Naive B cell (primary cell): ENCODE results near the gene TTC7B. TPM values are rescaled to one million over a fixed set of nuclear protein-coding genes. Genes with fewer than 3 reads are reported as not detected.
A peak's percentile ranks its signal among the peaks of the same experiment; 100 is the strongest.

Source experiments
- ATAC-seq, 2 donors: fragments of 150-1000 bp; cut with Tn5 transposase; 2 replicates each; pipeline ENCODE4 v1.10.0; 2021; ENCODE audit warnings: low read depth in 2 of 2, mild to moderate bottlenecking in 2 of 2, moderate library complexity in 2 of 2
- DNase-seq: peaks from one replicate; pipeline ENCODE4 v3.0.0; 2022
- H3K27ac Mint-ChIP-seq, 6 donors: one replicate each; pipeline ENCODE4 v1.8.0; 2020 to 2022; ENCODE audit warnings: mild to moderate bottlenecking in 6 of 6, mixed read lengths in 6 of 6, moderate library complexity in 5 of 6, inconsistent platforms in 2 of 6
- H3K27me3 Mint-ChIP-seq, 3 donors: one replicate each; pipeline ENCODE4 v1.8.0; 2021 to 2022; ENCODE audit warnings: mixed read lengths in 3 of 3, mild to moderate bottlenecking in 1 of 3
- H3K36me3 Mint-ChIP-seq, 2 donors: one replicate each; pipeline ENCODE4 v1.8.0; 2020 to 2022; ENCODE audit warnings: mixed read lengths in 2 of 2, inconsistent platforms in 1 of 2, mild to moderate bottlenecking in 1 of 2
- H3K4me1 Mint-ChIP-seq, 3 donors: one replicate each; pipeline ENCODE4 v1.8.0; 2020 to 2022; ENCODE audit warnings: mixed read lengths in 3 of 3, inconsistent platforms in 1 of 3, mild to moderate bottlenecking in 1 of 3, moderate library complexity in 1 of 3
- H3K4me3 Mint-ChIP-seq, 8 donors: one replicate each; pipeline ENCODE4 v1.8.0; 2020 to 2022; ENCODE audit warnings: mild to moderate bottlenecking in 8 of 8, mixed read lengths in 8 of 8, moderate library complexity in 8 of 8, inconsistent platforms in 2 of 8
- H3K9me3 Mint-ChIP-seq, 7 donors: one replicate each; pipeline ENCODE4 v1.8.0; 2020 to 2022; ENCODE audit warnings: mixed read lengths in 7 of 7, mild to moderate bottlenecking in 5 of 7, inconsistent platforms in 2 of 7, moderate library complexity in 1 of 7
- polyA plus RNA-seq, 6 donors: library from polyadenylated mRNA; unstranded; fragments of 300-500 nt; fragmentation: Illumina TruSeq; gene quantifications; one replicate each; pipeline ENCODE4 v1.2.3, GENCODE V29; 2021; ENCODE audit warnings: low read depth in 6 of 6

The TTC7B gene
- polyA plus RNA-seq, 6 donors from 2014 or later, result 0.39 to 1.2 TPM; not detected in 4

DNA sequence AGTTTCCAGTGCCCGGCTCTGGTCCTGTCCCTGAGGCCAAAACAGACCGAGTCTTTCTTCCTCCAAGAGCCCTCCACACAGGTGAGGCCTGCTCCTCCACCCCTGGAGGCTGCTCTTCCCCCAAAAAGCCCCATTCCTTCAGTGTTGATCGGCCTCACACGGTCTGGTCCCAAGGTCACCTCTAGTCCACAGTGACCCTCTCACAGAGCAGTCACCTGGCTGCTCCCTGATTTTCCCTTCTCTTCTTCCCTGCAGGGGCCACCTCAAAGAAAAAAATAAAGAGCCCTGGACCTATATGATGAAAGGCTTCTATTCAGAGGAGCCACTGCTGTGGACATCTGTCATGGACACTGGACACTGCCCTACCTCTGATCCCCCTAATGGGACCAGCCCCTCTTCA is 42.5 kb downstream of the TTC7B start:
- Mint-ChIP-seq H3K9me3 (peaks cover 0 to 13% (median 5%) of the 10 kb centered on the region in 7 donors), H3K4me1 (no peaks in the 10 kb centered on the region), H3K27me3 (no peaks in the 10 kb centered on the region), H3K4me3 (no peak overlapping the region), H3K27ac (peak overlapping the region in 1 of 6 donors; percentile 22), H3K36me3 (peaks cover 0 to 7% of the 10 kb centered on the region in 2 donors)
- no peak for ATAC-seq
- DNase-seq, result no peak

DNA sequence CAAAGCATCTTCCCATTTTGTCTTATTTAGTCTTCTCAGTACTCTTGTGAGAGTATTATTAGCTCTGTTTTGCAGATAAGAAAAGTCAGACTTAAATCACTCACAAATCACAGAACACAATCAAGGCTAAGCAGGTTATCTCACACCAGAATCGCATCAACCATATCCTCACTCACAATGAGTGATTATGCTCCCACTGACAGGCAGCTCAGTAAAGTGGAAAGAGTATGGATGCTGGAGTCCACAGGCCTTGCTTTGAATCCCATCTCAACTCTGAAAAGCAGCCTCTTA is 43.1 kb downstream of the TTC7B start:
- DNase-seq, result no peak

DNA sequence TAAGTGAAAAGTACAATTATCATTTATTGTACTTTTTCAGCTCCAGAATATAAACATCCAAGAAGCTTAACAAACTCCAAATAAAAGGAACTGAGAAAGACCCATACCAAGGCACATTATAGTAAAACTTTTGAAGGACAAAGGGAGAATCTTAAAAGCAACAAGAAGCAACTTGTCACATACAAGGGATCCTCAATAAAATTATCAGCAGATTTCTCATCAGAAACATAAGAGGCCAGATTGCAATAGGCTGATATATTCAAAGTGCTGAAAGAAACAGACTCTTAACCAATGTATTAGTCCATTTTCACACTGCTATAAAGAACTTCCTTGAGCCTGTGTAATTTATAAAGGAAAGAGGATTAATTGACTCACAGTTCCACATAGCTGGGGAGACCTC is 48.3 kb downstream of the TTC7B start:
- DNase-seq (no peak), ATAC-seq (no peak)
- H3K27me3 Mint-ChIP-seq, result no peaks in the 10 kb centered on the region
- no peaks in the 10 kb centered on the region for H3K4me1 Mint-ChIP-seq
- H3K4me3 Mint-ChIP-seq, result no peak overlapping the region
- peaks cover 10 to 57% (median 34%) of the 10 kb centered on the region in 7 donors for H3K9me3 Mint-ChIP-seq
- H3K36me3 Mint-ChIP-seq, result peaks cover 0 to 24% of the 10 kb centered on the region in 2 donors
- no peak overlapping the region for H3K27ac Mint-ChIP-seq

More for the DNA sequence above, 43.1 kb downstream of the TTC7B start:
- H3K4me1 Mint-ChIP-seq, result no peaks in the 10 kb centered on the region
- peaks cover 0 to 12% of the 10 kb centered on the region in 2 donors for H3K36me3 Mint-ChIP-seq
- peaks cover 2 to 19% (median 9%) of the 10 kb centered on the region in 7 donors for H3K9me3 Mint-ChIP-seq
- no peak overlapping the region for H3K27ac Mint-ChIP-seq
- ATAC-seq, result no peak
- H3K27me3 Mint-ChIP-seq, result no peaks in the 10 kb centered on the region
- no peak overlapping the region for H3K4me3 Mint-ChIP-seq

DNA sequence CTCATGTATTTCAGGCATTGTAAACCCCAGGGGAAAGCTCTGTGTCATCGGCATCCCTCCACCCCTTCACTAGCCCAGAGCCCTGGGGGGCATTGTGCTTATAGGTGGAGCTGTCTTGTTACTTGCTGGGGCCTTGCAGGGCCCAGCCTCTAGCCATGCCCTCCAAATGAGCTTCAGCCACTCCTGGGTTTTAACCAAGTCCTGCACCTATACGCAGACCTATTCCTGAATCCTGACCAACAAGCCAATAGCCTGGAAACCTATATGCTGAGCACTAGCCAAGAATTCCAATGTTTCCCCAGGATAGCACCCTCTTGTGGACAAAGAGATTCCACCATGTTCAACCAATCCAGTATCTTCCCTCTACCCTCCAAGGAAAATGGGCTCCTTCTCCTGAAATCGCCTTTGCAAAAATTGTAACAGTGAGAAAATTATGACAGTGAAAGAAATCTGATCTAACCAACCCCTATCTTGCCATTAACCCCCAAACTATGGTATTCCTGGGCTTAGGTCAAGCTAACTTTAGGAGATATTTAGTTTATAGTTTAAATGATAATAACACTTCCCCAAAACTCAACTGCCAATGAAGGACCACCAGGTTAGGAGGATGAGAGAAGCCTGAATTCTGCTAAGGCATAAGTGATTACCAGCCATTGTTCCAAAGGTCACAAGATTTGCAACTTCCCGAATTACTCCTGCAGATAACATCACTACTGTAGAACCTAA is 55.5 kb downstream of the TTC7B start:
- no peak for DNase-seq
- ATAC-seq, result no peak
- H3K4me1 Mint-ChIP-seq, result peaks cover 17 to 23% (median 20%) of the 10 kb centered on the region in 3 donors
- peak overlapping the region in 4 of 6 donors; percentile 42 to 85 (median 61) for H3K27ac Mint-ChIP-seq
- peaks cover 0 to 18% (median 11%) of the 10 kb centered on the region in 7 donors for H3K9me3 Mint-ChIP-seq
- peaks cover 0 to 6% of the 10 kb centered on the region in 2 donors for H3K36me3 Mint-ChIP-seq
- H3K27me3 Mint-ChIP-seq, result peaks cover 0 to 6% (median 0%) of the 10 kb centered on the region in 3 donors
- no peak overlapping the region for H3K4me3 Mint-ChIP-seq

DNA sequence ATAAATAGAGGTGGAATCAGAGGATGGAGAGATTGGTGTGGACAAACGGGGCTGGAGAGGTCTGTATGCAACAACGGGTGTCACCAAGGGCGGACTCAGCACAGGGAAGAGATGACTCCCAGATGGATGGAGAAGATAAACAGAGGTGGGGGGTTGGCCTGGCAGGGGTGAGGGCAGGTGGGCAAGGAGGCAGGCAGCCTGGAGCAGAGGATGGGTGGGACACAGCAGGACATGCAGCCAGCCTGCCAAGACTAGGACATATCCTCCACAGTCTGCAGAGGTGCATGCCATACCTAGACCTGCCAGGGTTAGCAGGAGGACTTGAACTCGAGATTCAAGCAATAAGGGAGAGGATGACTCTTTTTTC is 56.2 kb downstream of the TTC7B start:
- peaks cover 0 to 7% (median 0%) of the 10 kb centered on the region in 3 donors for H3K27me3 Mint-ChIP-seq
- DNase-seq (no peak), ATAC-seq (no peak)
- H3K36me3 Mint-ChIP-seq, result peaks cover 0 to 6% of the 10 kb centered on the region in 2 donors
- H3K27ac Mint-ChIP-seq, result peak overlapping the region in 5 of 6 donors; percentile 49 to 90 (median 77)
- H3K4me3 Mint-ChIP-seq, result peak overlapping the region in 2 of 8 donors; percentile 16 to 88
- peaks cover 0 to 15% (median 11%) of the 10 kb centered on the region in 7 donors for H3K9me3 Mint-ChIP-seq
- peaks cover 17 to 23% (median 20%) of the 10 kb centered on the region in 3 donors for H3K4me1 Mint-ChIP-seq

DNA sequence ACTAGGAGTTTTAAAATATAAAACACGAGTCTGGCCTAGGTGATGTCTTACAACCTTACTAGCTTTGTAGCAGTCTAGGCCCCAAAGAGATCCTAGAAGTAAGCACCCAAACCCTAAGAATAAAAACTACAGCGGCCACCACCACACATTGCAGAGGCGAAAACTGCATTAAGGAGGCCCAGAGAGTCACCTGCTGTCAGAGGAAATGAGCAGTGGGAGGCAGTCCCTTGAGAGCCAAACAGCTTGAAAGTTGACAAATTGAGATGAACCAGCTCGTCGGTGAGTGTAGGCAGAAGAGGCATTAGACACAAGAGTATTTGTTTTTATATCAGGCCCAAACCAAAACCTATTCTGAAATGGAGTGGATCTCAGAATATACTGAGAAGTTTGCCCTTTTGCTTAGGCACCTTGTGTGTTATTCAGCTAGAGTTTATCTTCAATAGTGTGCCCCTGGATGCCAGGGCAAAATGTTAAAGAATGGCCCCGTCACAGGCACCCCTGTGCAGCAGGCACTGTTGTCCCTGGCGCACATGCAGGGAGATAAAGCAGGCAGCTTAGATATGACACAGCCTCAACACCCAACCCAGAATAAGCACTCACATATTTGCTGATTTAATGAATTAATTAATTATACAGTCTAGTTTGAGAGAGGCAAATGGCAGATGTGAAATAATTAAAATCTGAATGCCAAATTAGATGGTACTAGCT is 56.7 kb downstream of the TTC7B start:
- ATAC-seq, result peak; percentile 61 to 66

DNA sequence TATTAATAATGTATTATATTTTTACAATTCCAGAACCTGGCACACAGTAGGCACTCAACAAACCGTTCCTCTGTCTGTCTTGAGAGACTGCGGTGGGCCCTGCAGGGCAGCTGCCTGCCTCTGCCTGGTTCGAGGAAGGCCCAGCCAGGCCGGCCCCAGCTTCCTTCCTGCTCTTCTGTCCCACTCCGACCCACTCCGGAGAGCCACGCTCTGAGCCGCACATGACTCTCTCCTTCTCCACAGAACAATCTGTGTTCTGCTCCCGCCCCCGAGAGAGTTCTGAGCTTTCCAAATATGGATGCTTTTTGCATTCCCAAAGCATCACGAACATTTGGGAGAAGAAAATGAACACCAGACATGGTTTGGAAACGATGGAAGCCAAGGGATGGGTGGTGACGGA is 57.3 kb downstream of the TTC7B start:
- Mint-ChIP-seq H3K27ac (peak overlapping the region; percentile 39 to 95 (median 84)), H3K4me3 (peak overlapping the region; percentile 76 to 89 (median 84))
- peak; percentile 8 to 34 for ATAC-seq

More for the DNA sequence above, 56.7 kb downstream of the TTC7B start:
- H3K27ac Mint-ChIP-seq, result peak overlapping the region; percentile 66 to 95 (median 86)
- peak; percentile 63 for DNase-seq
- peaks cover 0 to 15% (median 11%) of the 10 kb centered on the region in 7 donors for H3K9me3 Mint-ChIP-seq
- peaks cover 0 to 6% of the 10 kb centered on the region in 2 donors for H3K36me3 Mint-ChIP-seq
- peaks cover 0 to 12% (median 0%) of the 10 kb centered on the region in 3 donors for H3K27me3 Mint-ChIP-seq
- H3K4me3 Mint-ChIP-seq, result peak overlapping the region; percentile 76 to 89 (median 84)
- H3K4me1 Mint-ChIP-seq, result peaks cover 17 to 23% (median 20%) of the 10 kb centered on the region in 3 donors

DNA sequence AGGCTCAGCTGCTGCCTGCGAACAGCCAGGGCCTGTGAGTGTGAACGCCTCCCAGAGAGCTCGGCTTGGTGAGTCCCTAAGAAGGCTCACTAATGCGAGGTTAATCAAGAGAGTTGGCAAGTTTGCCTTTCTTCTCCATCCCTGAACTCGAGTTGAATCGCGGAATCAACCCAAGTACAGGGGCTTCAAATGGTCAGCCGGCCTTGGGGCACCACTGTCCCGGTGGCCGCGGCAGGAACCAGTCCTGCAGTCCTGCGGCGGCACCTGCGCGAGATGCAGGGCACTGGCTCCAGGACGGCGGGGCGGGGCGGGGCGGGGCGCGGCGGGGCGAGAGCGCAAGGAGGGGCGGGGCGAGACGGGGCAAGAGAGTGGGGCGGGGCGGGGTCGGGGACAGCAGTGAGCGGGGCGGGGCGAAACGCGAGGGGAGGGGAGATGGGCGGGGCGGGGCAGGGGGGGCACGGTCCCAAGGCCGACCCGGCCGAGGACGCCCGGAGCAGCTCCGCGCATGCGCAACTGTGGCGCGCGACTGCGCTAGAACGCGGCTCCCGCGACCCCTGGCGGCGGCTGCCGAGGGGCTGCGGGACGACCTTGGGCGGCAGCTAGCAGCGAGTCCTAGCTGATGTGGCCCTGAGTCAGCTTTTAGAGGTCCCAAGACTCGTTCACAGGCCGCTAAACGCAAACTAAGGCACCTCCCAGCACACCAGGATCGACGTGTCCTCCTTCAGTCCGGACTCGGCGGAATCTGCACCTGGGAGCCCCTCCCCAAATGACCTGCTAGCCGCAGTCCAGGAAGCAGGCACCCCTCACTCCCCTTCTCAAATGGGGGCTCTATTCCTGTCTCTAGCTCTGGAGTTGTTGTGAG is 58.0 kb downstream of the TTC7B start:
- H3K27me3 Mint-ChIP-seq, result peaks cover 0 to 13% (median 0%) of the 10 kb centered on the region in 3 donors
- peak overlapping the region; percentile 66 to 95 (median 84) for H3K27ac Mint-ChIP-seq
- H3K36me3 Mint-ChIP-seq, result peaks cover 0 to 6% of the 10 kb centered on the region in 2 donors
- peak overlapping the region; percentile 76 to 89 (median 84) for H3K4me3 Mint-ChIP-seq
- DNase-seq, result peak; percentile 95
- peaks cover 17 to 23% (median 20%) of the 10 kb centered on the region in 3 donors for H3K4me1 Mint-ChIP-seq
- peaks cover 0 to 9% (median 6%) of the 10 kb centered on the region in 7 donors for H3K9me3 Mint-ChIP-seq
- peak; percentile 84 to 85 for ATAC-seq

More for the DNA sequence above, 57.3 kb downstream of the TTC7B start:
- H3K9me3 Mint-ChIP-seq, result peaks cover 0 to 14% (median 9%) of the 10 kb centered on the region in 7 donors
- H3K27me3 Mint-ChIP-seq, result peaks cover 0 to 13% (median 0%) of the 10 kb centered on the region in 3 donors
- peaks cover 17 to 23% (median 20%) of the 10 kb centered on the region in 3 donors for H3K4me1 Mint-ChIP-seq
- peaks cover 0 to 6% of the 10 kb centered on the region in 2 donors for H3K36me3 Mint-ChIP-seq
- peak; percentile 10 for DNase-seq

DNA sequence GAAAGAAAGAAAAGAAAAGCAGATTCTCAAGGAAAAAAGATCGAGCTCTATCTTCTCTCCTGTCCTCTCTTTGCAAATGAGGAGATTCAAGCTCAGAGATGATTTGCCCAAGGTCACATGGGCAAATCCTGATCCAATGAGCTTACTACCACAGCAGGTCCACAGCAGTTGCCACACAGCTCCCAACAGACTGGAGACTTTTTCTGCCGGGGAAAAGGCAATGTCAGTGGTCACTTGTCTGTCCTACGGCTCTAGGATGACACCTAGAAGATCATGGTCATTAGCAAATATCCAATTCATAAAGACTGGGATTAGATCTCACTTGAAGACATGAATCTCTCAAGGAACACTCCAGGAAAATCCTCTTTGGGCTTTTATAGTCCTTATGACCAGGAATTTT is 58.8 kb downstream of the TTC7B start:
- DNase-seq (peak; percentile 4), ATAC-seq (no peak)
- Mint-ChIP-seq H3K4me3 (peak overlapping the region; percentile 11 to 89 (median 74)), H3K9me3 (peaks cover 0 to 2% (median 0%) of the 10 kb centered on the region in 7 donors), H3K27me3 (peaks cover 0 to 9% (median 0%) of the 10 kb centered on the region in 3 donors), H3K27ac (peak overlapping the region in 2 of 6 donors; percentile 54 to 72), H3K36me3 (peaks cover 0 to 2% of the 10 kb centered on the region in 2 donors), H3K4me1 (peaks cover 17 to 23% (median 20%) of the 10 kb centered on the region in 3 donors)

DNA sequence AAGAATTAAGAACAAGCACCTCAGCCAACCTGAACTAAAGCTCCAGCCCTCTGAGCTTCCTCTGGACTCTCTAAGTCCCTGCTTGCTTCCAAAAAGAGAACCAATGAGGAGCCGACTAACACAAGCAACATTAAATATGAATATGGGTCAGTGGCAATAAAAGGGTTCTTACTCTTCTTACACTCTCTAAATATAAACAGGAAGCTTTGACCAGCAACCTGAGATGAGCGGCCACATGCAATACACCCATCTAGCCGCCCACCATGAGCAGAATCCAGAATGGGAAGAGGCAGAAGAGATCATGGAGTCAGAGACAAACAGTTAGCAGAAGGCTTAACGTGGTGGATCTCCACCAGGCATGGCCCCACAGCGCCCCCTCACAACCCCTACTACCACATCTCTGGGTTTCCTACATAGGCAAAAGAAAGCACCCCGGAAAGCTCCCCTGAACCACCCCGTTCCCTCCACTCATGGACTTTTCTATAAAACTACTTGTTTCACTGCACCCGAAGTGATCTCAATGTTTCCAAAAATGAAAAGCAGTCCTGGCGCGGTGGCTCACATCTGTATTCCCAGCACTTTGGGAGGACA is 59.4 kb downstream of the TTC7B start:
- H3K27me3 Mint-ChIP-seq, result peaks cover 0 to 7% (median 0%) of the 10 kb centered on the region in 3 donors
- ATAC-seq (no peak), DNase-seq (no peak)
- H3K36me3 Mint-ChIP-seq, result no peaks in the 10 kb centered on the region
- H3K9me3 Mint-ChIP-seq, result peaks cover 0 to 2% (median 0%) of the 10 kb centered on the region in 7 donors
- H3K4me1 Mint-ChIP-seq, result peaks cover 17 to 23% (median 20%) of the 10 kb centered on the region in 3 donors
- H3K27ac Mint-ChIP-seq, result peak overlapping the region in 2 of 6 donors; percentile 54 to 72
- H3K4me3 Mint-ChIP-seq, result peak overlapping the region in 6 of 8 donors; percentile 10 to 89 (median 50)

DNA sequence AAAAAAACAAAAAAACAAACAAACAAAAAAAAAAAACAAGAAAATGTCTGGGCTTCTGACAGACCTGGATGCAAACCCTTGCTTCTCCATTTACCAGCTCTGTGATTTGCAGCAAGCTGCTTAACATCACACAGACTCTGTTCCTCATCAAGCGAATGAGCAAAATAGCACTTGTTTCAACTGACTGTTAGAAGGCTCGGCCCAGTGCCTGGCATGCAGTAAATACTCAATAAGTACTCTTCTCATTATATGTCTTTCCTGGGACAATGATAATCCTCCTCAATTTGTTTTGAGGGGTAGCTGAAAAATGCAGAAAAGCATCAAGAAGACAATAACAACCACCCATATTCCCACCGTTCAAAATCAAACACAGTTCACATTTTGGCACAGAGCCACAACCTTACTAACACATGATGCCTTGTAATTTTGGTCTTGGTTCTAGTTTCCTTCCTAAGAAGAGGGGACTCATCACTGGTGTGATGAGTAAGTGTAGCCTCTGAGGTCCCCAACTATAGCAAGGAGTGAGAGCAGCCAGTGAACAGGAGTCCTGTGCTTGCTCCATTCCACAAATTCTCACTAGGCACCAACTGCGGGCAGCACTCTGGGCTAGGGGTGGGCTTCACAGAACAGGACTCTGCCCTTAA is 60.4 kb downstream of the TTC7B start:
- ATAC-seq, result no peak
- H3K27me3 Mint-ChIP-seq, result peaks cover 0 to 7% (median 0%) of the 10 kb centered on the region in 3 donors
- peaks cover 15 to 20% (median 17%) of the 10 kb centered on the region in 3 donors for H3K4me1 Mint-ChIP-seq
- H3K9me3 Mint-ChIP-seq, result peaks cover 0 to 4% (median 0%) of the 10 kb centered on the region in 7 donors
- H3K4me3 Mint-ChIP-seq, result peak overlapping the region in 1 of 8 donors; percentile 4
- no peak for DNase-seq
- H3K27ac Mint-ChIP-seq, result no peak overlapping the region
- no peaks in the 10 kb centered on the region for H3K36me3 Mint-ChIP-seq

DNA sequence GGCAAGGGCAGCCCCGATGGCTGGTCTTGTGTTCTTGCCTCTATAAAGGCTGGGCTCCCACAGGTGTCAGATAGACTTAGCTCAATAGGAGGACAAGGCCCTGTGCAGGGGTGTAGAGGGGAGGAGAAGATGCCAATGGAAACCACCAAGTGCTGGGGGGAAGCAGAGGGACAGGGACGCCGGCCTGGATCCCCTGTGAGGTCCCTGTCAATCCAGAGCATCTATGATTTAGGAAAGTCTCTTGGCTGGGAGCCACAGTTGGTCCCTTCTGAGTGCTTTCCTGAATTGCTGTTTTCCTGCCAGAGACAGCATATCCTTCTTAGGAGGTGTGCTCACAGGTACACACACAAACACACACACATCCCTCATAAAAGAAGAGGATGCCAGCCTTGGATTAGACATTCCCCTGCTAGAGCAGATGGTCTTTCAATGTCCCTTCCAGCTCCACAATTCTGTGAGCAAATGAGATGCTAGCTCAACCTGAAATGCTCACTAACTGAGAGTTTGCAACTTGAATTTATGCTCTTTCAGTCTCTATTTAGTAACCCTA is 62.7 kb downstream of the TTC7B start:
- H3K36me3 Mint-ChIP-seq, result peaks cover 7% of the 10 kb centered on the region in 2 donors
- DNase-seq (no peak), ATAC-seq (no peak)
- no peak overlapping the region for H3K4me3 Mint-ChIP-seq
- peak overlapping the region in 1 of 6 donors; percentile 12 for H3K27ac Mint-ChIP-seq
- H3K27me3 Mint-ChIP-seq, result peaks cover 0 to 12% (median 0%) of the 10 kb centered on the region in 3 donors
- H3K9me3 Mint-ChIP-seq, result peaks cover 5 to 18% (median 13%) of the 10 kb centered on the region in 7 donors
- peaks cover 0 to 5% (median under 1%) of the 10 kb centered on the region in 3 donors for H3K4me1 Mint-ChIP-seq
